ENCODE results near the gene RCAN2. TPM values are rescaled to one million over a fixed set of nuclear protein-coding genes. Genes with fewer than 3 reads are reported as not detected.

RCAN2 gene
- total and polyA plus RNA-seq, 2 donors (not counting 1 experiment from before 2014, with no cell fraction given), result not detected

DNA sequence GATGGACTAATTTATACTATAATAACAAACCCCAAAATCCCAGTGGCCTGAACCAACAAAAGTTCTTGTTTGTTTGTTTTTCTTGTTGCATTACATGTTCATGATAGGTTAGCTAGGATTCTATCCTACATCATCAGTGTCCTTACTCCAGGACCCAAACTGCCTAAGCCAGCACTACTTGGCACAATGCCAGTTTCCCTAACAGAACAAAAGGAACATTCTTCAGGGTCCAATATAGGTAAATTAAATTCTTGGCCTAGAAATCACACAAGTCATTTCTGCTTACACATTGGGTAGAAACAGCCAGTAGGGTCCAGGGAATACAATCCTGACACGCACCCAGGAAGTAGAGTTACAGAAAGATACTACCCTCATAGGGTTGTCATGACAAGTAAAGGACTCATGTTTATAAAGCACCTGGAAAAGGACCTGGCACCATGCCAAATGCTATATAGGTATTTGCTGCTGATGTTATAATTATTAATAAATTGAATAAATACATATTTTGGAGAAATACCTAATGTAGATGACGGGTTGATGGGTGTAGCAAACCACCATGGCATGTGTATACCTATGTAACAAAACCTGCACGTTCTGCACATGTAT is 38.8 kb downstream of the RCAN2 start:
- Histone ChIP-seq H4K20me1 (ENCODE audit: control insufficient read depth, insufficient read depth, low read length, poor library complexity, severe bottlenecking) (no peaks in the 10 kb centered on the region), H3K4me2 (replicated peaks; ENCODE audit: low read depth, low read length, poor library complexity, severe bottlenecking) (no peak overlapping the region), H3K4me3 (ENCODE audit: control extremely low read depth in 1 of 5, extremely low read depth in 1 of 5, insufficient read depth in 1 of 5, low read depth in 2 of 5, low read length in 4 of 5) (no peak overlapping the region), H3K36me3 (replicated peaks in 1 of 2; ENCODE audit: control extremely low read depth in 1 of 2, control insufficient read depth in 1 of 2, extremely low read depth in 1 of 2, insufficient read depth in 2 of 2, low read length in 1 of 2) (no peaks in the 10 kb centered on the region), H3K79me2 (ENCODE audit: control insufficient read depth, insufficient read depth, low read length) (no peaks in the 10 kb centered on the region), H3K4me1 (ENCODE audit: control insufficient read depth in 2 of 2, insufficient read depth in 2 of 2, low read length in 2 of 2) (no peaks in the 10 kb centered on the region), H2AFZ (ENCODE audit: insufficient read depth, low read depth, low read length, poor library complexity, severe bottlenecking) (no peak overlapping the region), H3K27ac (ENCODE audit: low read length in 2 of 2) (no peak overlapping the region), H3K9ac (ENCODE audit: low read length) (no peak overlapping the region), H3K9me3 (ENCODE audit: control extremely low read depth in 1 of 3, control insufficient read depth in 2 of 3, insufficient read depth in 1 of 3, low read length in 2 of 3) (peaks cover 0 to 1% (median 0%) of the 10 kb centered on the region in 3 donors), H3K27me3 (replicated peaks in 1 of 4; ENCODE audit: control extremely low read depth in 1 of 4, control insufficient read depth in 3 of 4, insufficient read depth in 4 of 4, low read length in 3 of 4) (no peaks in the 10 kb centered on the region)
- Mint-ChIP-seq H3K27me3 (peaks cover 25% of the 10 kb centered on the region), H3K4me1 (no peaks in the 10 kb centered on the region), H3K4me3 (no peak overlapping the region), H3K27ac (no peak overlapping the region), H3K9me3 (ENCODE audit: insufficient read depth) (peaks cover 2% of the 10 kb centered on the region)
- no peak for DNase-seq
- intact Hi-C loops (cut with micrococcal nuclease), result no loop called here
- CTCF ChIA-PET, result no interaction called here
- no peak for TF ChIP-seq EZH2 (IDR thresholded peaks at IDR 0.05; ENCODE audit: borderline replicate concordance, insufficient read depth, low read depth, low read length, poor library complexity, severe bottlenecking)
- TF ChIP-seq, protein P1, sequence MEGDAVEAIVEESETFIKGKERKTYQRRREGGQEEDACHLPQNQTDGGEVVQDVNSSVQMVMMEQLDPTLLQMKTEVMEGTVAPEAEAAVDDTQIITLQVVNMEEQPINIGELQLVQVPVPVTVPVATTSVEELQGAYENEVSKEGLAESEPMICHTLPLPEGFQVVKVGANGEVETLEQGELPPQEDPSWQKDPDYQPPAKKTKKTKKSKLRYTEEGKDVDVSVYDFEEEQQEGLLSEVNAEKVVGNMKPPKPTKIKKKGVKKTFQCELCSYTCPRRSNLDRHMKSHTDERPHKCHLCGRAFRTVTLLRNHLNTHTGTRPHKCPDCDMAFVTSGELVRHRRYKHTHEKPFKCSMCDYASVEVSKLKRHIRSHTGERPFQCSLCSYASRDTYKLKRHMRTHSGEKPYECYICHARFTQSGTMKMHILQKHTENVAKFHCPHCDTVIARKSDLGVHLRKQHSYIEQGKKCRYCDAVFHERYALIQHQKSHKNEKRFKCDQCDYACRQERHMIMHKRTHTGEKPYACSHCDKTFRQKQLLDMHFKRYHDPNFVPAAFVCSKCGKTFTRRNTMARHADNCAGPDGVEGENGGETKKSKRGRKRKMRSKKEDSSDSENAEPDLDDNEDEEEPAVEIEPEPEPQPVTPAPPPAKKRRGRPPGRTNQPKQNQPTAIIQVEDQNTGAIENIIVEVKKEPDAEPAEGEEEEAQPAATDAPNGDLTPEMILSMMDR (IDR thresholded peaks at IDR 0.05), result no peak
- POLR2A ChIA-PET, result no interaction called here
- ATAC-seq (ENCODE audit: low read depth), result no peak
- no CpG with 5 or more reads among the region's 3 CpGs for WGBS (ENCODE audit: insufficient coverage)

DNA sequence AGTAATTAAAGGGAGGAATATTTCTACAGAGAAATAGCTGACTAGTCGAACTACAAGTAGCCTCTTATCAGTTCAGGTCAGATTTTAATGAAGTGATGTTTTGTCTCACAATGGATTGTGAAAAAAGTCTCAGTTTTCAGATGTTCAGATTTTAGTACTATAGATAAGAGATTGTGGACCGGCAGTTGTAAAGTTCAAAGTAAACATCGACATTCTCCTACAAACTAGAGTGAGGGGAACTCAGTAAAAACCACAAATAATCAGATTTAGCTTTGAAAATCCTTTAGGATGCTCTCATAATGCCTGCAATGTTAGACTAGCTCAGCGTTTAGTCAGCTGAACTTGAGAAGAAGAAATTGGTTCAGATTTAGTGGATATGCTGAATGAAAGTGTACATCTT is 39.9 kb downstream of the RCAN2 start:
- Mint-ChIP-seq H3K4me1 (no peaks in the 10 kb centered on the region), H3K27me3 (peaks cover 23% of the 10 kb centered on the region), H3K27ac (no peak overlapping the region), H3K4me3 (no peak overlapping the region), H3K9me3 (ENCODE audit: insufficient read depth) (peaks cover 5% of the 10 kb centered on the region)
- POLR2A ChIA-PET, result no interaction called here
- Histone ChIP-seq H4K20me1 (ENCODE audit: control insufficient read depth, insufficient read depth, low read length, poor library complexity, severe bottlenecking) (no peaks in the 10 kb centered on the region), H3K4me3 (ENCODE audit: control extremely low read depth in 1 of 5, extremely low read depth in 1 of 5, insufficient read depth in 1 of 5, low read depth in 2 of 5, low read length in 4 of 5) (no peak overlapping the region), H3K4me2 (replicated peaks; ENCODE audit: low read depth, low read length, poor library complexity, severe bottlenecking) (no peak overlapping the region), H3K4me1 (ENCODE audit: control insufficient read depth in 2 of 2, insufficient read depth in 2 of 2, low read length in 2 of 2) (no peaks in the 10 kb centered on the region), H3K27ac (ENCODE audit: low read length in 2 of 2) (no peak overlapping the region), H3K9me3 (ENCODE audit: control extremely low read depth in 1 of 3, control insufficient read depth in 2 of 3, insufficient read depth in 1 of 3, low read length in 2 of 3) (peaks cover 0 to 1% (median 0%) of the 10 kb centered on the region in 3 donors), H3K27me3 (replicated peaks in 1 of 4; ENCODE audit: control extremely low read depth in 1 of 4, control insufficient read depth in 3 of 4, insufficient read depth in 4 of 4, low read length in 3 of 4) (no peaks in the 10 kb centered on the region), H2AFZ (ENCODE audit: insufficient read depth, low read depth, low read length, poor library complexity, severe bottlenecking) (no peak overlapping the region), H3K36me3 (replicated peaks in 1 of 2; ENCODE audit: control extremely low read depth in 1 of 2, control insufficient read depth in 1 of 2, extremely low read depth in 1 of 2, insufficient read depth in 2 of 2, low read length in 1 of 2) (no peaks in the 10 kb centered on the region), H3K79me2 (ENCODE audit: control insufficient read depth, insufficient read depth, low read length) (no peaks in the 10 kb centered on the region), H3K9ac (ENCODE audit: low read length) (no peak overlapping the region)
- DNase-seq (no peak), ATAC-seq (ENCODE audit: low read depth) (no peak)
- CTCF ChIA-PET, result no interaction called here
- TF ChIP-seq, protein P1 (IDR thresholded peaks at IDR 0.05), result no peak
- no peak for TF ChIP-seq EZH2 (IDR thresholded peaks at IDR 0.05; ENCODE audit: borderline replicate concordance, insufficient read depth, low read depth, low read length, poor library complexity, severe bottlenecking)
- WGBS (ENCODE audit: insufficient coverage), result no CpG with 5 or more reads among the region's 4 CpGs
- intact Hi-C loops (cut with micrococcal nuclease), result no loop called here

Measured in B cell (primary cell).